GM19239 (cell line): ENCODE data around the gene CTIF.

Experiments
- DNase-seq: peaks from one replicate; pipeline ENCODE4 v3.0.0; 2011; ENCODE audit warnings: low spot score; ENCODE audit not compliant: insufficient read length
- FAIRE-seq: peaks from 2 replicates; lab custom pipeline; 2011; peaks lifted over from hg19 to GRCh38; lab: Jason Lieb, UNC

CTIF gene

DNA sequence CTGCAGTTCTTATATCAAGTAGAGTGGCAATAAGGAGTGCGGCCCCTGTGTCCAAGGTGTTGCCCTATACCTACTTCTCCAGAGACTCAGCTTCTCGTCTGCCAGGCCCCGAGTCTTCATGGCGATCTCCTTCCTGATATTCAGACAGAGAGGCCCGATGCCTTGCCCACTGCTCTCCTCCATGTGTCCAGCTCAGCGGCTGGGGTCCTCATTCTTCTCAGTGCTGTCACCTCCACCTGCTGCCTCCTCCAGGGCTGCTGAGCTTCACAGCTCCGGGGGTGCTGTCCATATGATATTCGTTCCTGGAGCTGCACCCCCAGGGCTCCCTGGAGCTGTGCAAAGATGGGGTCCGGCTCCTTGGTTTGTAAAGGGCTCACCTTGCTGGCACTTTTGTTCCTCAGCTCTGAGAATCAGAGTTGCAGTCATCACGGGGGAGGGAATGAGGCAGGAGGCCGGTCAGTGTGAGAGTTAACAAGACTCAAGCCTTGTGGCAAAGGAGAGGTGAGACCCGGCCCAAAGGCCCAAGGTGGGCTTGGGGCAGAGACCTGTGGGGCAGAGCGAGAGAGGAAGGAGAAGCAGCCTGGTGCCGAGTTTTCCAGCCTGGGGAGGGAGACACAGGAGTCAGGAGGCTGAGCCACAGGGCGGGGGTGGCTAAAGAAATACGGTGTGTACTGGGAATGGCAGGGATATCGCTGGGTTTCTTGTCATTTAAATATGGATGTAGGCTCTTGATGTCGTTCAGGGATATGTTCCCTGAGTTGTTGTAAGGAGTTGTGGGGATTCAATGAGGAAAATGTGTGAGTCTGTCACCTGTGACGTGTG lies 120.6 kb downstream of the CTIF start:
- no peak for DNase-seq
- FAIRE-seq = no peak

DNA sequence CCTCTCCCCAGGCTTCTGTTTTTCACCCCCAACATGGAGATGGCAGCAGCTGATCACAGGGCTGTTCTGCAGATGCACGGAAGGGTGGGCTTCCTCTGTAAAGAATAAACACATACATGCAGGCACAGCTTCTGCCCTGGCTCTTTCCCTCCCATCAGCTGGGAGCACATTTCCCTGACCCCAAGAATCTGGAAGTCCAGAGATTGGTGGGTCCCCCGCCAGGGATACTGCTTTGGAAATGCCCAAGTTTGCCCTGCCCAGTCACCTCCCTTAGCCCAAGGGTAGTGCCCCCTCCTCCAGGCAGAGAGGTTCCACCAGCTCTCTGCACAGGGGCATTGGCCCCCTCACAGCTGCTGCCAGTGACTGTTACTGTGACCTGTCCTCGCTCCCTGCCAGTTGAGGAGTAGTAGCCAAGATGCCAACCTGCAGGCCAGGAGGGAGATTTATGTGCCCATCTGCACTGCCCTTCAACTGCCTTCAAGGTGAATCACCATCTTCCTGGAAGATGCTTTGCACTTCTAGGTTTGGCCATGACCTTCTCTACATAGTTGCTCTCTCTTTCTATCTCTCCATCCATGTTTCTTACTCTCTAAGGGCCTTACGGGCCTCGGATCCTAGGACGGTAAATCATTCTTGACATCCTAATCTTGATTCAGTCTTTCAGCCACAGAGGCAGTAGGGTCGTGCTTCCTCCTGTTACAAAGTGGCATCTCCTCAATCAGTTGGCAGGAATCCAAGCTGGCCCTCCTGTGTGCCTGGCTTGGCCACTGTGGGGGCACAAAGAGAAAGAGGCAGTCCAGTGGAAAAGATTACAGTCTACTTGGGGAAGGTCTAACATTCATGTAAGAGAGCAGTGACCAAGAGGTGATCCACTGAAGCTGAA lies 121.8 kb downstream of the CTIF start:
- no peak for FAIRE-seq
- DNase-seq = no peak

GRCh38 chr18:48661421-48661820 lies 122.6 kb downstream of the CTIF start:
- FAIRE-seq = no peak

GRCh38 chr18:48662011-48662661 lies 123.3 kb downstream of the CTIF start:
- DNase-seq (no peak), FAIRE-seq (no peak)

More at GRCh38 chr18:48661421-48661820, 122.6 kb downstream of the CTIF start:
- DNase-seq = no peak

- FAIRE-seq = no peak
- DNase-seq = no peak
Measured at GRCh38 chr18:48663096-48663930, 124.5 kb downstream of the CTIF start.

GRCh38 chr18:48663931-48664847 lies 125.4 kb downstream of the CTIF start:
- DNase-seq = peak; percentile 52
- FAIRE-seq = no peak

- FAIRE-seq = no peak
- no peak for DNase-seq
Measured at GRCh38 chr18:48665654-48666053, 126.8 kb downstream of the CTIF start.

DNA sequence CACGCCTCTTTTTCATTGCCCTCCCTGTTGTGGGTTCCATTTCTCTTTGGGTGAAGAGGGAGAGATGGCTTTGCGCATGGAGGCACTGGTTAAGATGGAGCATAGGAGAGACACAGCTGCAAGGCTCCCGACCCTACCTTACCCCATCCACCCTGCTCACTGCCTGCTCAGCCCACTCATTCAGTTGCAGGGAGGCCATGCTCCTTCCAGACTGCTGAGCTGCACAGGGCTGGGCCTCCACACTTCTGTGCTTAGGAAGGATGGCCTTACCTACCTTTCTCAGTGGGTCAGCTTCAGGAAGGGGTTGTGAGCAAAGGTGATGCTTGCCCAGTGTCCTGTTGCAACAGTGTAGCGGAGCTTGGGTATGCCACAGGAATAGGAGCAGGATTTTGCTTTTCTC lies 127.8 kb downstream of the CTIF start:
- no peak for DNase-seq
- FAIRE-seq = no peak

DNA sequence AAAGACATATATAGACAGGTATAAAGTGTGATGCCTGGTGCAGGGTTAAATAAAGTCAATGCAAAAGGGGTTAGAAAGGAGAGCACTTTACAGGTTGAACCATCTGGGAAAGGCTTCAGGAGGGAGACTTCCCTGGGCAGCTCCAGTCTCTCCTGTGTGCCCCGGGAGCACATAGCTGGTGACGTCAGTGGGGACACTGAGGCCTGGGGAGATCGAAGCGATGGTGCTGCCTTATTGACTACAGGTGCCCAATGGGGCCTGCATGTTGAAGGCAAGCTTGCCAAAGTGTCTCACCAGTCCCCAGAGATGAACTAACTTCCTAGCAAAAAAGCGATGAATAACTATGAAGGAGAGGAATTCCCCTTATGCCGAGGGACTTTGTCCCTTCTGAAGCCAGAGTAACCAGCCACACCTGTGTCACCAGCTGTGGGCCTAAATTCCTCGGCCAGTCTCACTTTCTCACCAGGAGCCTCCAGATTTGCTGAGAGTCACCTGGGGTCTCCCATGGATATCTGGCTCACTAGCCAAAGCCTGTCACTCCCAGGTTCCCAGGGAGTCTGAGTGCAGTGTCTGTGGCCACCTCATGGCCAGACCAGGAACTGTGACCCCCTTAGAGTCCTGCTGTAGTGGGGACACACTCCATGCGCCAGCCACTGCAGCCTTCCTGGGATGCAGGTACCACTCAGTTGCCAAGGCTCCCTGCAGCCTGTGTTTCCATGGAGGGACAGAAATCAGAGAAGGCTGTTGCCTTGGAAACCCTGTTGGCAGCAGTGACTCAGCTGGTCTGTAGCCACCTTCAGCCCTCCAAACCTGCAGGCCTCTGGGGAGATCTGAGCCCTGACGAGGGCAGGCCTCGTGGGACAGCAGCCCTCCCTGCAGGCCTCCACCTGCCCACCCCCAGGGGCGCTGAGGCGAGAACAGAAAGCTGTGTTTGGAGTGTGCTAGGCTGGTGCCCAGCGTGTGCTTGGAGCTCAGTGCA lies 128.7 kb downstream of the CTIF start:
- no peak for DNase-seq
- no peak for FAIRE-seq

DNA sequence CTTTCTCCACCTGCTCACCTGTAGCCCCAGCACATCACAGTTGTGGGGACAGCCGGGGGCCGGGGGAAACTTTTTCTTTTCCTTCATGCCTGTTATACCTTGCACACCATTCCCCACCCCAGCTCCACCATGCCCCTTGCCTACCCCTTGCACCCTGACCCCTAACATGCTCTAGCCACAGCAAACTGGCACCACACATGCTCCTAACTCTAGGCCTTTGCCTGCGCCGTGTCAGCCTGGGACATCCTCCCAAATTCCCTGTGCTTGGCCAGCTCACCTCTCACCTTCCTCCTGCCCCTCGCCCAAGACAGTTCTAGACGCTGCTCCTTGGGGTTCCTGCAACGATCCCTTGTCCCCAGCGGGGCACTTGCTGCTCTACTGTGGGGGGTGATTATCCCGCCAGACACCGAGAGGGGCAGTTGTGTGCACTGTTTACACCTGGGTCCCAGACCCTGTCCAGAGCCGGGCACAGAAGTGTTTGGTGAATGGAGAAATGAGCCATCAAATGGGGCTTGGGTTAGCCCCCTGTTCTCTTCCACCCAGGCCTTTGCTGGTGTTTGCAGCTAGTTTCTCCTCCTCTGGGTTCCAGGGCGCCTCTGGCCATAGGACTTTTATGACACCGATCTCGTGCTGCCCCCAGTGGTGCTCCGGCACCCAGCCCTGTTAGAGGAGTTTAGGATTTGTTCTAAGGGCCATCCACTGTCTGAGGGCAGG lies 129.8 kb downstream of the CTIF start:
- no peak for FAIRE-seq

GRCh38 chr18:48669180-48669675 lies 130.4 kb downstream of the CTIF start:
- DNase-seq (no peak), FAIRE-seq (no peak)

More for the DNA sequence above, 129.8 kb downstream of the CTIF start:
- no peak for DNase-seq

GRCh38 chr18:48669991-48670750 lies 131.3 kb downstream of the CTIF start:
- no peak for FAIRE-seq

GRCh38 chr18:48670751-48671560 lies 132.1 kb downstream of the CTIF start:
- FAIRE-seq = no peak
- no peak for DNase-seq

More at GRCh38 chr18:48669991-48670750, 131.3 kb downstream of the CTIF start:
- no peak for DNase-seq

GRCh38 chr18:48671561-48671945 lies 132.7 kb downstream of the CTIF start:
- DNase-seq (no peak), FAIRE-seq (no peak)

DNA sequence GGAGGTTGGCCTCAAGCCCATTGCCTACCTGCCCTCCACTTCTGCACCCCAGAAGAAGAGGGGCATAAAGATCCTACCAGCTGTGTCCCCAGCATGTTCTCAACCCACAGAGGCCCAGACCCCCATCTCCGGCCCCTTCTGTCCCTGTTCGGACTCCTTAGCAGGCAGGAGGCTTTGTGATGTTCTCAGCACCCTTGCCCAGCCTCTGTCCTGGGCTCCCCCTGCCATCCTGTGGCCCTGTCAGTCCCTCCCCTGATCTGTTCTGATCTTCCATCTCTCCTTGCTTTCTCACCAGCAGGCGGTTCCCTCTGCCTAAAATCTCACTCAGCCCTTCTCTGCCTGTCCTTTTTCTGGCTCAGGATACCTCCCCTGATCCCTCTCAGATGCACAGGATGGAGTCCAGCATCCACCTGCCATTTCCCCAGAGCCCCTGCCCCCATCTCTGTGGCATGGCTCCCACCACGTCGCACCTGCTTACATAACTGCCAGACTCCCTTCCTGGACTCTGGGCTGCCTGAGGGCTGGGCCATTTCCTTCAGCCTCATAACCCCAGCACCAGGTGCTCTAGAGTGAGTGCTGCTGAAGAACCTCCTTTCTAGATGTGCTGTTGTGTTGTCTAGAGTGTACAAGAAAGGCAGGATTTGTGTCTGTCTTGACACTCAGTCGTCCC lies 134.0 kb downstream of the CTIF start:
- FAIRE-seq (no peak), DNase-seq (no peak)
